IMR-90 (cell line): ENCODE measurements around the gene ABCC3. TPM values are rescaled to one million over a fixed set of nuclear protein-coding genes. Genes with fewer than 3 reads are reported as not detected.
A peak's percentile ranks its signal among the peaks of the same experiment; 100 is the strongest.

ENCODE experiments used
- ATAC-seq: fragments of 200-7000 bp; cut with Tn5 transposase; 2 replicates; pipeline ENCODE4 v1.9.1; 2020; ENCODE audit warnings: low read depth, mild to moderate bottlenecking, moderate library complexity
- BruUV-seq: library from RNA; stranded (reverse); fragments of 400-500 nt; replicated peaks from 2 replicates; lab custom pipeline; 2021; lab: Mats Ljungman, UMichigan
- CTCF ChIA-PET: fragments of 300-600 bp; formaldehyde crosslinking; extraction: SDS; loops from one replicate; lab custom pipeline; 2021; ENCODE audit warnings: antibody characterized with exemption; lab: Yijun Ruan, JAX
- POLR2A ChIA-PET: fragments of 300-600 bp; sonication (Branson Sonifier 250); formaldehyde crosslinking; loops from one replicate; lab custom pipeline; 2022; ENCODE audit warnings: antibody characterized with exemption; ENCODE audit not compliant: unreplicated experiment; lab: Charles Lee
- DNase-seq: peaks from one replicate; pipeline ENCODE4 v3.0.0; 2013
- H2AFZ ChIP-seq: replicated peaks from 2 replicates; pipeline ENCODE3; 2013; ENCODE audit warnings: low read length, mild to moderate bottlenecking; ENCODE audit not compliant: poor library complexity
- H2AK5ac ChIP-seq: 2 replicates; pipeline ENCODE4 v1.6.1; 2013; ENCODE audit warnings: low read depth, low read length, inconsistent platforms
- H2AK9ac ChIP-seq: replicated peaks from 2 replicates; pipeline ENCODE3; 2013; ENCODE audit warnings: mild to moderate bottlenecking, low read depth, low read length, moderate library complexity; ENCODE audit not compliant: poor library complexity
- H2BK120ac ChIP-seq: 2 replicates; pipeline ENCODE4 v1.6.1; 2013; ENCODE audit warnings: low read depth, low read length, inconsistent platforms
- H2BK15ac ChIP-seq: 3 replicates; pipeline ENCODE4 v1.6.1; 2013; ENCODE audit warnings: low read depth, low read length, inconsistent platforms
- H2BK20ac ChIP-seq: 2 replicates; pipeline ENCODE4 v1.6.1; 2013; ENCODE audit warnings: low read depth, mild to moderate bottlenecking, inconsistent platforms, low read length, moderate library complexity
- H2BK5ac ChIP-seq: 2 replicates; pipeline ENCODE4 v1.6.1; 2013; ENCODE audit warnings: mild to moderate bottlenecking, low read depth, low read length, inconsistent platforms; ENCODE audit not compliant: poor library complexity, severe bottlenecking
- H3K14ac ChIP-seq: replicated peaks from 2 replicates; pipeline ENCODE4 v1.6.1; 2013; ENCODE audit warnings: low read depth, low read length, inconsistent platforms
- H3K18ac ChIP-seq: 2 replicates; pipeline ENCODE4 v1.6.1; 2013; ENCODE audit warnings: low read depth, low read length, control low read depth
- H3K23ac ChIP-seq: 2 replicates; pipeline ENCODE4 v1.6.1; 2013; ENCODE audit warnings: low read depth, low read length, inconsistent platforms
- H3K27ac ChIP-seq: 2 replicates; pipeline ENCODE4 v1.5.1; 2013; ENCODE audit warnings: mild to moderate bottlenecking, control low read depth, low read length; ENCODE audit not compliant: insufficient read depth
- H3K27me3 ChIP-seq: 2 replicates; pipeline ENCODE4 v1.6.1; 2013; ENCODE audit warnings: low read length; ENCODE audit not compliant: control insufficient read depth, insufficient read depth
- H3K36me3 ChIP-seq: 2 replicates; pipeline ENCODE4 v1.6.1; 2013; ENCODE audit warnings: low read length, mixed read lengths; ENCODE audit not compliant: control insufficient read depth, insufficient read depth
- H3K4ac ChIP-seq: 2 replicates; pipeline ENCODE4 v1.6.1; 2013; ENCODE audit warnings: low read depth, low read length, inconsistent platforms
- H3K4me1 ChIP-seq: 2 replicates; pipeline ENCODE4 v1.6.1; 2013; ENCODE audit warnings: low read length, mixed read lengths; ENCODE audit not compliant: control insufficient read depth, insufficient read depth
- H3K4me2 ChIP-seq: 2 replicates; pipeline ENCODE4 v1.6.1; 2013; ENCODE audit warnings: low read depth, mild to moderate bottlenecking, control low read depth, low read length, moderate library complexity
- H3K4me3 ChIP-seq: 2 replicates; pipeline ENCODE4 v1.5.1; 2013; ENCODE audit warnings: low read depth, mild to moderate bottlenecking, control low read depth, low read length, moderate library complexity; ENCODE audit not compliant: insufficient read depth
- H3K56ac ChIP-seq: 2 replicates; pipeline ENCODE4 v1.6.1; 2013; ENCODE audit warnings: low read length, inconsistent platforms; ENCODE audit not compliant: insufficient read depth; ENCODE audit errors: extremely low read depth
- H3K79me1 ChIP-seq, 2 experiments: 2 replicates each; pipeline ENCODE4 v1.6.1; 2013; ENCODE audit warnings: low read length in 2 of 2, inconsistent platforms in 1 of 2, low read depth in 1 of 2
- H3K9ac ChIP-seq: 2 replicates; pipeline ENCODE4 v1.6.1; 2013; ENCODE audit warnings: low read depth, low read length, control low read depth
- H3K9me1 ChIP-seq: 2 replicates; pipeline ENCODE4 v1.6.1; 2013; ENCODE audit warnings: low read length, inconsistent platforms; ENCODE audit not compliant: insufficient read depth
- H3K9me3 ChIP-seq: 2 replicates; pipeline ENCODE4 v1.6.1; 2013; ENCODE audit warnings: low read length; ENCODE audit not compliant: control insufficient read depth, insufficient read depth
- H4K20me1 ChIP-seq: 2 replicates; pipeline ENCODE4 v1.6.1; 2013; ENCODE audit warnings: low read length, inconsistent platforms; ENCODE audit not compliant: insufficient read depth
- H4K5ac ChIP-seq: 2 replicates; pipeline ENCODE4 v1.6.1; 2013; ENCODE audit warnings: mild to moderate bottlenecking, low read depth, low read length, control low read depth
- H4K8ac ChIP-seq, 2 experiments: 2 replicates each; pipeline ENCODE4 v1.6.1; 2013; ENCODE audit warnings: low read depth in 2 of 2, low read length in 2 of 2, control low read depth in 1 of 2, inconsistent platforms in 1 of 2
- H4K91ac ChIP-seq: 2 replicates; pipeline ENCODE4 v1.6.1; 2013; ENCODE audit warnings: low read depth, low read length, inconsistent platforms; ENCODE audit not compliant: insufficient read depth
- BHLHE40 ChIP-seq: fragments of 150-350 bp; IDR thresholded peaks from 2 replicates; pipeline ENCODE4 v1.6.1; 2016; ENCODE audit warnings: mild to moderate bottlenecking, low read depth, low read length
- CEBPB ChIP-seq: IDR thresholded peaks from 2 replicates; pipeline ENCODE4 v1.6.1; 2012; ENCODE audit warnings: low read depth, low read length, improper control_type of control experiment
- CHD1 ChIP-seq: IDR thresholded peaks from 2 replicates; pipeline ENCODE4 v1.6.1; 2012; ENCODE audit warnings: low read depth, low read length, improper control_type of control experiment
- FOS ChIP-seq: fragments of 150-350 bp; IDR thresholded peaks from 2 replicates; pipeline ENCODE4 v1.6.1; 2016; ENCODE audit warnings: low read depth, low read length
- MAFK ChIP-seq: IDR thresholded peaks from 2 replicates; pipeline ENCODE4 v1.6.1; 2012; ENCODE audit warnings: low read depth, low read length, improper control_type of control experiment
- MXI1 ChIP-seq: IDR thresholded peaks from 2 replicates; pipeline ENCODE4 v1.6.1; 2012; ENCODE audit warnings: low read depth, mild to moderate bottlenecking, low read length, moderate library complexity, borderline replicate concordance
- NFE2L2 ChIP-seq: fragments of 150-350 bp; IDR thresholded peaks from 2 replicates; pipeline ENCODE4 v1.6.1; 2016; ENCODE audit warnings: low read depth, mild to moderate bottlenecking, low read length
- POLR2A ChIP-seq: IDR thresholded peaks from 2 replicates; pipeline ENCODE4 v1.6.1; 2012; ENCODE audit warnings: mild to moderate bottlenecking, low read depth, low read length
- RAD21 ChIP-seq: IDR thresholded peaks from 2 replicates; pipeline ENCODE4 v1.6.1; 2012; ENCODE audit warnings: low read length, improper control_type of control experiment
- RCOR1 ChIP-seq: IDR thresholded peaks from 2 replicates; pipeline ENCODE4 v1.6.1; 2012; ENCODE audit warnings: mild to moderate bottlenecking, low read length, improper control_type of control experiment; ENCODE audit not compliant: insufficient replicate concordance
- RFX5 ChIP-seq: IDR thresholded peaks from 2 replicates; pipeline ENCODE4 v1.8.0; 2012; ENCODE audit warnings: low read depth, mild to moderate bottlenecking, low read length, moderate library complexity
- SMC3 ChIP-seq: fragments of 150-350 bp; IDR thresholded peaks from 2 replicates; pipeline ENCODE4 v1.6.1; 2016; ENCODE audit warnings: low read depth, mild to moderate bottlenecking, antibody characterized with exemption, low read length, moderate library complexity
- WGBS, 2 experiments: methylation state at CpG; one replicate each; pipeline versions ENCODE4 v1.1.5 to v1.1.7; 2013; ENCODE audit warnings: missing lambda C conversion rate in 2 of 2; ENCODE audit not compliant: insufficient read length in 1 of 2; ENCODE audit errors: extremely low coverage in 2 of 2; 5-methylcytosine and 5-hydroxymethylcytosine counted together
- dilution Hi-C: fragments of 300-500 bp; cut with HindIII; formaldehyde crosslinking; loops from one replicate; pipeline ENCODE4 v1.14.3; 2018; ENCODE audit warnings: low sequenced_read_pairs; ENCODE audit not compliant: unreplicated experiment
- in situ Hi-C: fragments of 300-500 bp; cut with MboI; formaldehyde crosslinking; loops from 3 replicates; pipeline ENCODE4 v1.14.3; 2019; ENCODE audit warnings: low sequenced_read_pairs, inconsistent platforms, mixed read lengths
- intact Hi-C: fragments of 100-400 bp; cut with micrococcal nuclease; formaldehyde crosslinking; loops from 2 replicates; pipeline ENCODE4 v1.10.0; 2022
- polyA plus RNA-seq, 3 experiments: library from polyadenylated mRNA; depleted of rRNA; stranded (reverse); fragments of >200 nt; gene quantifications; 2 replicates each; pipeline ENCODE4 v1.2.3, GENCODE V29; 2012; ENCODE audit warnings: low replicate concordance in 1 of 3
- total RNA-seq: library from RNA; depleted of rRNA; stranded (reverse); fragments of >200 nt; gene quantifications from 2 replicates; pipeline ENCODE4 v1.2.3, GENCODE V29; 2012
- TF ChIP-seq, protein P1 (sequence below): fragments of 150-350 bp; IDR thresholded peaks from 2 replicates; pipeline ENCODE4 v1.6.1; 2016; ENCODE audit warnings: low read depth, mild to moderate bottlenecking, low read length, moderate library complexity, borderline replicate concordance

Gene ABCC3
- total and polyA plus RNA-seq, 2 of the 4 experiments (the other 2 are of a cell fraction) = 3.2 to 6.6 TPM

DNA sequence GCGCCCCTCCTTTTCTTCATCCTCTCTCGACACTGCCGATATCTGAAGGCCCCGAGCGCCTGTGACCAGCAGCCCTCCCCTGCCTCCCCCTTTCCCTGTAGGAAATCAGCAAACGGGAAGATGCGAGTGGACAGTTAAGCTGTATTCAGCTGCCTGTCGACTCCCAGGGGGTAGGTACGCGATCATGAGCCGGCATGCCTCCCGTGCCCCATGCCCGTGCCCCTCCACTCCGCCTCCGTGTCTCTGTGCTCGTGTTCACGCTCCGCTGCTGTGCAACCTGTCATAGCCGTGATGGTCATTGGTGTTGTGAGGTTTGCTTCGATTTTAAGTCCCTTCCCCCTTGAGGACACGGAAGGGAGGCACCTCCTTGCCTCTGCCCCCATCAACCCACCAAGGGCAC, 39.8 kb upstream of the ABCC3 start:
- Histone ChIP-seq H3K4me3 (no peak overlapping the region), H2BK5ac (no peak overlapping the region), H2AK9ac (no peak overlapping the region), H2BK15ac (no peak overlapping the region), H3K79me1 (no peaks in the 10 kb centered on the region), H2BK120ac (no peak overlapping the region), H3K27me3 (peaks cover 29% of the 10 kb centered on the region; the same call in 1 of the 2 replicates), H3K4me1 (no peaks in the 10 kb centered on the region), H3K9me1 (0 out of 2 replicates have a peak, but pooled peaks cover under 1% of the 10 kb centered on the region), H3K9me3 (no peaks in the 10 kb centered on the region), H3K36me3 (no peaks in the 10 kb centered on the region), H4K8ac (no peak overlapping the region), H2BK20ac (no peak overlapping the region), H3K27ac (no peak overlapping the region), H3K18ac (no peak overlapping the region), H4K91ac (no peak overlapping the region), H3K23ac (no peak overlapping the region), H3K9ac (no peak overlapping the region), H3K4me2 (no peak overlapping the region), H2AFZ (peak overlapping the region; percentile 37), H4K5ac (no peak overlapping the region), H3K14ac (no peak overlapping the region), H2AK5ac (no peak overlapping the region), H4K20me1 (no peaks in the 10 kb centered on the region), H3K4ac (no peak overlapping the region), H3K56ac (no peak overlapping the region)
- ChIA-PET POLR2A (no interaction called here), CTCF (no interaction called here)
- dilution Hi-C loops = no loop called here
- ATAC-seq = no peak
- no TSS peak for BruUV-seq
- intact Hi-C loops = no loop called here
- in situ Hi-C loops = no loop called here
- DNase-seq = no peak
- no peak for TF ChIP-seq MAFK
- no peak for TF ChIP-seq MXI1
- TF ChIP-seq, protein P1, sequence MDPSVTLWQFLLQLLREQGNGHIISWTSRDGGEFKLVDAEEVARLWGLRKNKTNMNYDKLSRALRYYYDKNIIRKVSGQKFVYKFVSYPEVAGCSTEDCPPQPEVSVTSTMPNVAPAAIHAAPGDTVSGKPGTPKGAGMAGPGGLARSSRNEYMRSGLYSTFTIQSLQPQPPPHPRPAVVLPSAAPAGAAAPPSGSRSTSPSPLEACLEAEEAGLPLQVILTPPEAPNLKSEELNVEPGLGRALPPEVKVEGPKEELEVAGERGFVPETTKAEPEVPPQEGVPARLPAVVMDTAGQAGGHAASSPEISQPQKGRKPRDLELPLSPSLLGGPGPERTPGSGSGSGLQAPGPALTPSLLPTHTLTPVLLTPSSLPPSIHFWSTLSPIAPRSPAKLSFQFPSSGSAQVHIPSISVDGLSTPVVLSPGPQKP = no peak
- no peak for TF ChIP-seq RFX5
- TF ChIP-seq CEBPB = no peak
- TF ChIP-seq POLR2A = no peak
- no peak for TF ChIP-seq RAD21
- TF ChIP-seq FOS = no peak
- no peak for TF ChIP-seq SMC3
- TF ChIP-seq BHLHE40 = no peak
- TF ChIP-seq RCOR1 = no peak
- TF ChIP-seq CHD1 = no peak
- TF ChIP-seq NFE2L2 = no peak
- WGBS, 2 experiments = 73% methylated on average over 11 of the region's 21 CpGs; no CpG with 5 or more reads in 1 of the 2 experiments
